Lung (tissue), 12 donors: ENCODE results near the gene KIAA0513. TPM values are rescaled to one million over a fixed set of nuclear protein-coding genes. Genes with fewer than 3 reads are reported as not detected.

Experiments used
- ATAC-seq: fragments of 200-7000 bp; cut with Tn5 transposase; one replicate; pipeline ENCODE4 v1.9.1; 2020; ENCODE audit warnings: moderate number of reproducible peaks; ENCODE audit not compliant: insufficient read depth, low FRiP score
- DNase-seq, 3 donors: peaks; one replicate each; pipeline ENCODE4 v3.0.0-alpha.2; 2013 to 2017
- H3K27ac ChIP-seq, 2 donors: one replicate each; pipeline ENCODE4 v1.5.1; 2013; ENCODE audit warnings: mild to moderate bottlenecking in 2 of 2, moderate library complexity in 2 of 2, control low read depth in 1 of 2, inconsistent platforms in 1 of 2, low read depth in 1 of 2, low read length in 1 of 2
- H3K27me3 ChIP-seq, 3 donors: one replicate each; pipeline ENCODE4 v1.5.1; 2013; ENCODE audit warnings: low read length in 2 of 3; ENCODE audit not compliant: control insufficient read depth in 3 of 3, insufficient read depth in 3 of 3
- H3K36me3 ChIP-seq, 4 donors: one replicate each; pipeline ENCODE4 v1.5.1; 2013; ENCODE audit warnings: low read length in 4 of 4, mild to moderate bottlenecking in 1 of 4, moderate library complexity in 1 of 4; ENCODE audit not compliant: control insufficient read depth in 4 of 4, insufficient read depth in 4 of 4
- H3K4me1 ChIP-seq, 5 donors: one replicate each; pipeline ENCODE4 v1.5.1; 2013; ENCODE audit warnings: low read length in 5 of 5, mild to moderate bottlenecking in 2 of 5, moderate library complexity in 1 of 5; ENCODE audit not compliant: control insufficient read depth in 5 of 5, insufficient read depth in 5 of 5
- H3K4me3 ChIP-seq: one replicate; pipeline ENCODE4 v1.5.1; 2013; ENCODE audit warnings: mild to moderate bottlenecking, control low read depth, moderate library complexity
- H3K9ac ChIP-seq, 2 donors: one replicate each; pipeline ENCODE4 v1.5.1; 2013; ENCODE audit warnings: low read length in 2 of 2, control low read depth in 1 of 2; ENCODE audit not compliant: insufficient read depth in 1 of 2
- H3K9me3 ChIP-seq, 4 donors: one replicate each; pipeline ENCODE4 v1.5.1; 2013; ENCODE audit warnings: low read length in 3 of 4, mild to moderate bottlenecking in 1 of 4, moderate library complexity in 1 of 4; ENCODE audit not compliant: control insufficient read depth in 4 of 4, insufficient read depth in 3 of 4
- CTCF ChIP-seq: IDR thresholded peaks from 2 replicates; pipeline ENCODE4 v1.5.1; 2012; ENCODE audit warnings: mild to moderate bottlenecking; ENCODE audit errors: control extremely low read depth, extremely low read depth
- WGBS, 2 donors: extraction: QIAGEN DNeasy Blood & Tissue Kit; methylation state at CpG; one replicate each; pipeline ENCODE4 v1.1.7; 2013; 5-methylcytosine and 5-hydroxymethylcytosine counted together
- polyA plus RNA-seq, 2 donors: library from polyadenylated mRNA; stranded (reverse); fragments of 200-250 nt; gene quantifications; one replicate each; pipeline ENCODE4 v1.2.1, GENCODE V29; 2013
- total RNA-seq, 2 donors: library from RNA; depleted of rRNA in 1 of 2; stranded (reverse); fragments of >200 nt in 1 of 2; gene quantifications; one replicate each; pipeline ENCODE4 v1.2.1, GENCODE V29; 2014 to 2021
- donor health status: control.
- donor health status: control.
- donor health status: Bipolar disorder and iron deficiency.
- donor health status: healthy.
- donor health status: DM: yes; HTN: yes; CAD: no.

Gene KIAA0513
- total and polyA plus RNA-seq, 4 donors: 10.4 to 23.5 (median 12.0) TPM

- Histone ChIP-seq H3K9ac (no peak overlapping the region), H3K27ac (no peak overlapping the region), H3K9me3 (no peaks in the 10 kb centered on the region), H3K4me3 (no peak overlapping the region), H3K4me1 (peaks cover 0 to 32% (median 12%) of the 10 kb centered on the region in 5 donors), H3K27me3 (no peaks in the 10 kb centered on the region), H3K36me3 (peaks cover 0 to 2% (median 0%) of the 10 kb centered on the region in 4 donors)
- no peak for TF ChIP-seq CTCF
- peak; percentile 12 for ATAC-seq
- peak; percentile 74 to 79 (median 75) for DNase-seq
- WGBS, 2 donors: 64 to 80% methylated on average over 16 of the region's 16 CpGs
Observed at GRCh38 chr16:85089525-85089924, 61.9 kb downstream of the KIAA0513 start.

GRCh38 chr16:85090181-85090580 is 62.6 kb downstream of the KIAA0513 start:
- Histone ChIP-seq H3K4me3 (no peak overlapping the region), H3K9ac (no peak overlapping the region), H3K4me1 (peaks cover 0 to 32% (median 12%) of the 10 kb centered on the region in 5 donors), H3K36me3 (peaks cover 0 to 2% (median 0%) of the 10 kb centered on the region in 4 donors), H3K9me3 (no peaks in the 10 kb centered on the region), H3K27ac (no peak overlapping the region), H3K27me3 (no peaks in the 10 kb centered on the region)
- ATAC-seq (no peak), DNase-seq (peak in 2 of 3 donors; percentile 52 to 65)
- WGBS, 2 donors: 66 to 83% methylated on average over 13 of the region's 13 CpGs
- TF ChIP-seq CTCF: no peak

GRCh38 chr16:85090873-85091521 is 63.4 kb downstream of the KIAA0513 start:
- Histone ChIP-seq H3K27me3 (no peaks in the 10 kb centered on the region), H3K27ac (peak overlapping the region in 1 of 2 donors; percentile 5), H3K36me3 (peaks cover 0 to 2% (median 0%) of the 10 kb centered on the region in 4 donors)

More at GRCh38 chr16:85090873-85091521, 63.4 kb downstream of the KIAA0513 start:
- no peak for ATAC-seq
- DNase-seq: no peak
- H3K4me3 ChIP-seq: no peak overlapping the region
- no peak for TF ChIP-seq CTCF
- H3K9ac ChIP-seq: no peak overlapping the region
- WGBS, 2 donors: 60 to 62% methylated on average over 8 of the region's 8 CpGs
- H3K9me3 ChIP-seq: no peaks in the 10 kb centered on the region
- peaks cover 0 to 32% (median 12%) of the 10 kb centered on the region in 5 donors for H3K4me1 ChIP-seq
